HCT116 (cell line): ENCODE results near the gene TCHH. TPM values are rescaled to one million over a fixed set of nuclear protein-coding genes. Genes with fewer than 3 reads are reported as not detected.

Source experiments
- ATAC-seq: fragments of 200-7000 bp; cut with Tn5 transposase; 2 replicates; pipeline ENCODE4 v1.9.1; 2020; ENCODE audit warnings: mild to moderate bottlenecking, moderate library complexity
- BruUV-seq: library from RNA; stranded (reverse); fragments of 400-500 nt; replicated peaks from 2 replicates; lab custom pipeline; 2021; lab: Mats Ljungman, UMichigan
- CTCF ChIA-PET: fragments of 300-600 bp; sonication (Branson Sonifier 250); formaldehyde crosslinking; loops from one replicate; lab custom pipeline; 2021; ENCODE audit warnings: antibody characterized with exemption; lab: Charles Lee
- POLR2A ChIA-PET: fragments of 300-600, 350-600 bp; sonication (Branson Sonifier 250); formaldehyde crosslinking; loops from one replicate; lab custom pipeline; 2021; ENCODE audit warnings: antibody characterized with exemption; lab: Charles Lee
- RAD21 ChIA-PET, 2 experiments: fragments of 300-600 bp; sonication (Branson Sonifier 250); formaldehyde crosslinking; loops; one replicate each; lab custom pipeline; 2023; ENCODE audit warnings: low total read pairs in 2 of 2; ENCODE audit not compliant: uncharacterized antibody in 2 of 2, unreplicated experiment in 2 of 2, low non-redundant PET in 1 of 2; lab: Charles Lee
- DNase-seq: peaks from one replicate; pipeline ENCODE4 v3.0.0-alpha.2; 2010; ENCODE audit warnings: low read depth, low spot score
- H2AFZ ChIP-seq: fragments of 200-600 bp; shearing (Covaris generic), sonication (generic); 2 replicates; pipeline ENCODE4 v1.6.1; 2017; ENCODE audit warnings: low read depth, mixed run types, mixed read lengths, antibody characterized with exemption, low read length; ENCODE audit not compliant: poor library complexity, severe bottlenecking
- H3K27ac ChIP-seq: 2 replicates; pipeline ENCODE4 v1.5.1; 2012; ENCODE audit warnings: low read depth, low read length
- H3K27me3 ChIP-seq: fragments of 200-600 bp; sonication (generic); 2 replicates; pipeline ENCODE4 v1.6.1; 2016; ENCODE audit warnings: mixed run types, low read length, mixed read lengths; ENCODE audit not compliant: insufficient read depth
- H3K36me3 ChIP-seq, 2 experiments: fragments of 200-500 bp in 1 of 2; fragments of 200-600 bp in 1 of 2; sonication (Bioruptor generic) in 1 of 2; sonication (generic) in 1 of 2; 2 replicates each; pipeline versions ENCODE4 v1.5.1 to v1.6.1; 2014 to 2016; ENCODE audit warnings: low read length in 2 of 2, inconsistent platforms in 1 of 2, mixed read lengths in 1 of 2, mixed run types in 1 of 2; ENCODE audit not compliant: insufficient read depth in 2 of 2, control insufficient read depth in 1 of 2
- H3K4me1 ChIP-seq, 2 experiments: fragments of 200-600 bp in 1 of 2; sonication (generic) in 1 of 2; 2 replicates each; pipeline versions ENCODE4 v1.5.1 to v1.6.1; 2012 to 2017; ENCODE audit warnings: low read length in 2 of 2, inconsistent platforms in 1 of 2, mild to moderate bottlenecking in 1 of 2, mixed read lengths in 1 of 2, mixed run types in 1 of 2, moderate library complexity in 1 of 2; ENCODE audit not compliant: insufficient read depth in 2 of 2, control insufficient read depth in 1 of 2
- H3K4me2 ChIP-seq: fragments of 200-600 bp; sonication (generic); 2 replicates; pipeline ENCODE4 v1.6.1; 2017; ENCODE audit warnings: mixed run types, low read length, mixed read lengths
- H3K4me3 ChIP-seq, 2 experiments: fragments of 200-600 bp in 1 of 2; sonication (generic) in 1 of 2; replicated peaks in 1 of 2; 2 replicates each; pipeline ENCODE4 v1.5.1; 2011 to 2016; ENCODE audit warnings: low read length in 2 of 2, control low read depth in 1 of 2, low read depth in 1 of 2, mild to moderate bottlenecking in 1 of 2, mixed read lengths in 1 of 2, mixed run types in 1 of 2
- H3K79me2 ChIP-seq: fragments of 200-600 bp; sonication (generic); 2 replicates; pipeline ENCODE4 v1.6.1; 2017; ENCODE audit warnings: mild to moderate bottlenecking, mixed run types, low read length, moderate library complexity, mixed read lengths; ENCODE audit not compliant: insufficient read depth
- H3K9ac ChIP-seq: fragments of 200-600 bp; sonication (generic); 2 replicates; pipeline ENCODE4 v1.6.1; 2016; ENCODE audit warnings: low read length, mixed read lengths
- H3K9me2 ChIP-seq: fragments of 200-600 bp; sonication (generic), shearing (Covaris generic); 2 replicates; pipeline ENCODE4 v1.6.1; 2017; ENCODE audit warnings: mixed run types, mild to moderate bottlenecking, moderate library complexity; ENCODE audit not compliant: insufficient read depth
- H3K9me3 ChIP-seq, 2 experiments: fragments of 200-500 bp in 1 of 2; fragments of 200-600 bp in 1 of 2; sonication (Bioruptor generic) in 1 of 2; sonication (generic) in 1 of 2; 2 replicates each; pipeline ENCODE4 v1.6.1; 2014 to 2017; ENCODE audit warnings: low read length in 2 of 2, mixed read lengths in 2 of 2, inconsistent platforms in 1 of 2, low read depth in 1 of 2, mild to moderate bottlenecking in 1 of 2, mixed run types in 1 of 2, moderate library complexity in 1 of 2; ENCODE audit not compliant: control insufficient read depth in 1 of 2, insufficient read depth in 1 of 2
- H4K20me1 ChIP-seq: fragments of 200-600 bp; sonication (generic), shearing (Covaris generic); 2 replicates; pipeline ENCODE4 v1.6.1; 2017; ENCODE audit warnings: mixed run types, mild to moderate bottlenecking, moderate library complexity; ENCODE audit not compliant: insufficient read depth
- ATF3 ChIP-seq: IDR thresholded peaks from 2 replicates; pipeline ENCODE4 v1.6.1; 2012
- CBX3 ChIP-seq: IDR thresholded peaks from 2 replicates; pipeline ENCODE4 v1.6.1; 2012; ENCODE audit warnings: low read depth
- CEBPB ChIP-seq: IDR thresholded peaks from 2 replicates; pipeline ENCODE4 v1.6.1; 2012; ENCODE audit warnings: low read depth
- ELF1 ChIP-seq: IDR thresholded peaks from 2 replicates; pipeline ENCODE4 v1.6.1; 2012; ENCODE audit warnings: low read depth, borderline replicate concordance
- FOSL1 ChIP-seq: IDR thresholded peaks from 2 replicates; pipeline ENCODE4 v1.6.1; 2012; ENCODE audit warnings: low read depth
- JUND ChIP-seq: IDR thresholded peaks from 2 replicates; pipeline ENCODE4 v1.6.1; 2012
- MAX ChIP-seq: IDR thresholded peaks from 2 replicates; pipeline ENCODE4 v1.6.1; 2012
- POLR2A ChIP-seq: IDR thresholded peaks from 2 replicates; pipeline ENCODE4 v1.7.0; 2011; ENCODE audit warnings: borderline replicate concordance; ENCODE audit not compliant: insufficient read depth, insufficient read length; ENCODE audit errors: extremely low read depth
- RAD21 ChIP-seq: IDR thresholded peaks from 2 replicates; pipeline ENCODE4 v1.6.1; 2012; ENCODE audit warnings: low read depth, mild to moderate bottlenecking
- TCF7L2 ChIP-seq: IDR thresholded peaks from 2 replicates; pipeline ENCODE4 v1.7.0; 2011; ENCODE audit warnings: borderline replicate concordance, inconsistent platforms; ENCODE audit not compliant: insufficient read depth, insufficient read length; ENCODE audit errors: extremely low read depth
- YY1 ChIP-seq: IDR thresholded peaks from 2 replicates; pipeline ENCODE4 v1.6.1; 2011; ENCODE audit warnings: low read length, low read depth, moderate library complexity, mild to moderate bottlenecking; ENCODE audit not compliant: insufficient replicate concordance; ENCODE audit errors: extremely low read depth
- intact Hi-C: fragments of 100-400 bp; cut with micrococcal nuclease; formaldehyde crosslinking; loops from 2 replicates; pipeline ENCODE4 v1.10.0; 2022
- total RNA-seq: library from RNA; stranded (reverse); gene quantifications from one replicate; pipeline ENCODE4 v1.2.1, GENCODE V29; 2021; ENCODE audit not compliant: unreplicated experiment
- TF ChIP-seq, protein P1 (sequence below): IDR thresholded peaks from 2 replicates; pipeline ENCODE4 v1.6.1; 2012; ENCODE audit warnings: low read depth

The TCHH gene
- total RNA-seq, 1 experiment from 2014 or later: 0.02 TPM

DNA sequence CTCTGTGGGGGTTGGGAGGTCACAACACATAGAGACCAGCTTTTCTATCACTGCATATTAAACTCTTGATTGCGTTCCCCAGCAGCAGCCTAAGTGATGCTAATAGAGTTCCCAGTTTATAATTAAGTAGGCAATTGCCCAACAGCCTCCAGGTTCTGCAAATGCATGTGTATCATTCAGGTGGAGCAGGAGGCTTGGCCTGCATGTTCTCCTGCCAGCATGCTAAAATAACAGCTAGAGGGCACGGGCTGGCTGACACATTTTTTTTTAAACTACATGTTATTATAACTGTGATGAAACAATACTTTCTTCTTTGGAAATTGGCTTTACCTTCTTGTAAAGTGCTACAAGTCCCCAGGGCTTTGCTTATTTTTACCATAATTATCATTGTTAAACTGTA lies 10.4 kb downstream of the TCHH start:
- ATAC-seq (no peak), DNase-seq (no peak)
- Histone ChIP-seq H3K4me1 (peaks cover 14 to 33% of the 10 kb centered on the region in 2 experiments), H3K9me2 (no peaks in the 10 kb centered on the region), H3K36me3 (no peaks in the 10 kb centered on the region), H3K27me3 (peaks cover 30% of the 10 kb centered on the region), H3K9ac (no peak overlapping the region), H3K4me3 (no peak overlapping the region), H3K79me2 (no peaks in the 10 kb centered on the region), H4K20me1 (no peaks in the 10 kb centered on the region), H3K27ac (no peak overlapping the region), H3K9me3 (no peaks in the 10 kb centered on the region), H2AFZ (no peak overlapping the region), H3K4me2 (no peak overlapping the region)
- ChIA-PET POLR2A (no interaction called here), CTCF (no interaction called here), RAD21 (no interaction called here)
- BruUV-seq: no TSS peak
- intact Hi-C loops: no loop called here
- TF ChIP-seq, protein P1, sequence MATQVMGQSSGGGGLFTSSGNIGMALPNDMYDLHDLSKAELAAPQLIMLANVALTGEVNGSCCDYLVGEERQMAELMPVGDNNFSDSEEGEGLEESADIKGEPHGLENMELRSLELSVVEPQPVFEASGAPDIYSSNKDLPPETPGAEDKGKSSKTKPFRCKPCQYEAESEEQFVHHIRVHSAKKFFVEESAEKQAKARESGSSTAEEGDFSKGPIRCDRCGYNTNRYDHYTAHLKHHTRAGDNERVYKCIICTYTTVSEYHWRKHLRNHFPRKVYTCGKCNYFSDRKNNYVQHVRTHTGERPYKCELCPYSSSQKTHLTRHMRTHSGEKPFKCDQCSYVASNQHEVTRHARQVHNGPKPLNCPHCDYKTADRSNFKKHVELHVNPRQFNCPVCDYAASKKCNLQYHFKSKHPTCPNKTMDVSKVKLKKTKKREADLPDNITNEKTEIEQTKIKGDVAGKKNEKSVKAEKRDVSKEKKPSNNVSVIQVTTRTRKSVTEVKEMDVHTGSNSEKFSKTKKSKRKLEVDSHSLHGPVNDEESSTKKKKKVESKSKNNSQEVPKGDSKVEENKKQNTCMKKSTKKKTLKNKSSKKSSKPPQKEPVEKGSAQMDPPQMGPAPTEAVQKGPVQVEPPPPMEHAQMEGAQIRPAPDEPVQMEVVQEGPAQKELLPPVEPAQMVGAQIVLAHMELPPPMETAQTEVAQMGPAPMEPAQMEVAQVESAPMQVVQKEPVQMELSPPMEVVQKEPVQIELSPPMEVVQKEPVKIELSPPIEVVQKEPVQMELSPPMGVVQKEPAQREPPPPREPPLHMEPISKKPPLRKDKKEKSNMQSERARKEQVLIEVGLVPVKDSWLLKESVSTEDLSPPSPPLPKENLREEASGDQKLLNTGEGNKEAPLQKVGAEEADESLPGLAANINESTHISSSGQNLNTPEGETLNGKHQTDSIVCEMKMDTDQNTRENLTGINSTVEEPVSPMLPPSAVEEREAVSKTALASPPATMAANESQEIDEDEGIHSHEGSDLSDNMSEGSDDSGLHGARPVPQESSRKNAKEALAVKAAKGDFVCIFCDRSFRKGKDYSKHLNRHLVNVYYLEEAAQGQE: no peak
- no peak for TF ChIP-seq CEBPB
- TF ChIP-seq TCF7L2: no peak
- TF ChIP-seq ELF1: no peak
- TF ChIP-seq JUND: no peak
- TF ChIP-seq RAD21: no peak
- no peak for TF ChIP-seq CBX3
- no peak for TF ChIP-seq POLR2A
- TF ChIP-seq FOSL1: no peak
- no peak for TF ChIP-seq YY1
- TF ChIP-seq MAX: no peak
- TF ChIP-seq ATF3: no peak
